ENCODE data around the gene GAS1. TPM values are rescaled to one million over a fixed set of nuclear protein-coding genes. Genes with fewer than 3 reads are reported as not detected.

Gene GAS1
- total RNA-seq, 3 donors from 2014 or later: 2.2 to 57.3 (median 4.2) TPM

DNA sequence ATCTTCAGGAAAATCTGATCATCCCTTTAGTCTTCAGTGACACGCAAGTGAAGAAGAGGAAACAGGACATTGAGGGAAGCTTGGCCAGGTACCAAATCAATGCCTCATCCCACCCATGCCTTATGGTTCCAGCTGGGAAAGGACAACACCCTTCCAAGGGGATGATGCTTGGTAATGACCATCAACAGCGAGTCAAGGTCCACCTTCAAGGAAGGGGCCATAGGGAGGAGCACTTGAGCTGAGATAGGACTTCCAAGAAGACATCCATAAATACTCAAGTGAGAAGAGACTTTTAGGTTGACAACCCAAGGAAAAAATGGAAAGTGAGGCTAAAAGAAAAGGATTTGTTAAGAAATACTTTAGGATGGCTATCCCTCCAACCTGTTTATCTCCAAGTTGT lies 27.1 kb upstream of the GAS1 start:
- ATAC-seq (no peak), DNase-seq (no peak)
- Histone ChIP-seq H3K4me1 (ENCODE audit: low read depth) (no peaks in the 10 kb centered on the region), H3K4me3 (no peak overlapping the region), H3K9me3 (no peaks in the 10 kb centered on the region), H3K36me3 (ENCODE audit: low read depth) (no peaks in the 10 kb centered on the region)
- intact Hi-C loops (cut with DNase I, micrococcal nuclease): no loop called here
- TF ChIP-seq, protein P1, sequence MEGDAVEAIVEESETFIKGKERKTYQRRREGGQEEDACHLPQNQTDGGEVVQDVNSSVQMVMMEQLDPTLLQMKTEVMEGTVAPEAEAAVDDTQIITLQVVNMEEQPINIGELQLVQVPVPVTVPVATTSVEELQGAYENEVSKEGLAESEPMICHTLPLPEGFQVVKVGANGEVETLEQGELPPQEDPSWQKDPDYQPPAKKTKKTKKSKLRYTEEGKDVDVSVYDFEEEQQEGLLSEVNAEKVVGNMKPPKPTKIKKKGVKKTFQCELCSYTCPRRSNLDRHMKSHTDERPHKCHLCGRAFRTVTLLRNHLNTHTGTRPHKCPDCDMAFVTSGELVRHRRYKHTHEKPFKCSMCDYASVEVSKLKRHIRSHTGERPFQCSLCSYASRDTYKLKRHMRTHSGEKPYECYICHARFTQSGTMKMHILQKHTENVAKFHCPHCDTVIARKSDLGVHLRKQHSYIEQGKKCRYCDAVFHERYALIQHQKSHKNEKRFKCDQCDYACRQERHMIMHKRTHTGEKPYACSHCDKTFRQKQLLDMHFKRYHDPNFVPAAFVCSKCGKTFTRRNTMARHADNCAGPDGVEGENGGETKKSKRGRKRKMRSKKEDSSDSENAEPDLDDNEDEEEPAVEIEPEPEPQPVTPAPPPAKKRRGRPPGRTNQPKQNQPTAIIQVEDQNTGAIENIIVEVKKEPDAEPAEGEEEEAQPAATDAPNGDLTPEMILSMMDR (IDR thresholded peaks at IDR 0.05): no peak

DNA sequence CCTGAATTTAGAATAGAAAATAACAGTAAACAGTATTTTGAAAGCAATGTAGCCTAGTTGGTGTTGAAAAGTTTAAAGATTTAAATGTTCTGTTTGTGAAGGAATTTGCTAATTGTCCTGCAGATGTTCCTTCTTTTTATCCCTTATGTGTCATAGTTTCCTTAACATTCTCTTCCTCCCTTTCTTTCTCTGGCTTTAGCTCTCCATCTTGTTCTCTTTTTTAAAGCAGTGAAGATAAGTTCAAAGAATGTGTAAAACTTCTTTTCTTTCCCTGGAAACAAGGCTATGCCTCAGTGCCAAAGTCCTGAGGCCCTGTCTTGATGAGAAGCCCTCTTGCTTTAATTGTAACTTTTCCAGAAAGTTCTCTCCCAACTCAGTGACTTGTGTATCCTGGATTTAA lies 24.4 kb upstream of the GAS1 start:
- Histone ChIP-seq H3K4me1 (ENCODE audit: low read depth) (no peaks in the 10 kb centered on the region), H3K36me3 (ENCODE audit: low read depth) (no peaks in the 10 kb centered on the region), H3K9me3 (no peaks in the 10 kb centered on the region), H3K4me3 (no peak overlapping the region)
- ATAC-seq (no peak), DNase-seq (no peak)
- intact Hi-C loops (cut with DNase I, micrococcal nuclease): no loop called here
- TF ChIP-seq, protein P1 (IDR thresholded peaks at IDR 0.05): no peak

DNA sequence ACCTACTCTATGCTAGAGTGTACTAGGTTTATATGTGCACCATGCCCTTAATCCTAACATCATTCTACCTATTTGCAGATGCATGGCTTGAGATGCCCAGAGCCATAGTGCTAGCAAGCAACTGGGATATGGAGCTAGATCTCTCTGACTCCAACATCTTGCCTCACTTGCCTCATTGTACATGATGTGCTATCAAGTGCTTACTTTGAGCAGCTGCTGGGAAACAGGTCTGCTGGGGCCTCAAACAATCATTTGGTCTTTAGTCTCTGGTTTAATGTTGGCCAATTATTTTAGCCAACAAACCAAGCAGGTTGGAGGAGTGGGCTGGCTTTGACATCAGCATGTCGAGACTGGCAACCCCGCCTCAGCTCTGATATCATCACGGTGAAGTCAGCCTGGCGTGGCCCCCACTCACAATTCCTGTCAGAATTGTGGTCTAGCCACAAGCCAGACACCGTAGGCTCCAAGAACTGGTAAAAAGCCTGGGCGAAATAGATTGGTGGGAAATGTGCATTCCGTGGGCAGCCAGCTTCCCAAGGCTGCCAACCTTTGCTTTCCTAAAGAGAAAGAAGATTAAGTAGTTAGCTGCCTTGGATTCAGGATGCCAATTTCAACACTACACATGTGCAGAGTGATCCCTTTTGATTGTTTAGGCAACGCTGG lies 21.1 kb upstream of the GAS1 start:
- DNase-seq (no peak), ATAC-seq (no peak)
- Histone ChIP-seq H3K4me3 (no peak overlapping the region), H3K9me3 (no peaks in the 10 kb centered on the region), H3K4me1 (ENCODE audit: low read depth) (no peaks in the 10 kb centered on the region), H3K36me3 (ENCODE audit: low read depth) (no peaks in the 10 kb centered on the region)
- TF ChIP-seq, protein P1 (IDR thresholded peaks at IDR 0.05): no peak
- intact Hi-C loops (cut with DNase I, micrococcal nuclease): no loop called here

DNA sequence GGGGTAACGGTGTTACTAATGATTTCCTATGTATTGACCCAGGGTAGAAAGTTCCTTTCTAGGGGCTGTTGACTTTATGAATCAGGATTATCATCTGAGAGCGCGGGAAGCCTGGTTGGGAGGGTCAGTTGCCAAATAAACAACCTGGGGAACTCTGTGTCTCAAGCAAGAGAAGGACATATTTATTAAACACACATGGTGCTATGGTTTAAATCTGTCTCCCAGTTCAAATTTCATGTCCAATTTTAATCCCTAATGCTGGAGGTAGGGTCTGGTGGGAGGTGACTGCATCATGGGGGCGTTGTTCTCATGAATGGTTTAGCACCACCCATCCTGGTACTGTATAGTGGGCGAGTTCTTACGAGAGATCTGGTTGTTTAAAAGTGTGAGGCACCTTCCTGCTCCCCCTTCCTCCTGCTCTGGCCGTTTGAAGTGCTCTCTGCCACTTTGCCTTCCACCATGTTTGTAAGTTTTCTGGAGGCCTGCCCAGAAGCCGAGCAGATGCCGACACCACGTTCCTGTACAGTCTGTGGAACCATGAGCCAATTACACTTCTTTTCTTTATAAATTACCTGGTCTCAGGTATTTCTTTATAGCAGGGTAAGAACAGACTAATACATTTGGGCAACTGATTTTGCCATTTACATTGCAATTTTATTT lies 19.7 kb upstream of the GAS1 start:
- Histone ChIP-seq H3K4me3 (no peak overlapping the region), H3K4me1 (ENCODE audit: low read depth) (no peaks in the 10 kb centered on the region), H3K9me3 (no peaks in the 10 kb centered on the region), H3K36me3 (ENCODE audit: low read depth) (no peaks in the 10 kb centered on the region)
- DNase-seq: no peak
- TF ChIP-seq, protein P1 (IDR thresholded peaks at IDR 0.05): no peak
- intact Hi-C loops (cut with DNase I, micrococcal nuclease): no loop called here
- ATAC-seq: no peak

DNA sequence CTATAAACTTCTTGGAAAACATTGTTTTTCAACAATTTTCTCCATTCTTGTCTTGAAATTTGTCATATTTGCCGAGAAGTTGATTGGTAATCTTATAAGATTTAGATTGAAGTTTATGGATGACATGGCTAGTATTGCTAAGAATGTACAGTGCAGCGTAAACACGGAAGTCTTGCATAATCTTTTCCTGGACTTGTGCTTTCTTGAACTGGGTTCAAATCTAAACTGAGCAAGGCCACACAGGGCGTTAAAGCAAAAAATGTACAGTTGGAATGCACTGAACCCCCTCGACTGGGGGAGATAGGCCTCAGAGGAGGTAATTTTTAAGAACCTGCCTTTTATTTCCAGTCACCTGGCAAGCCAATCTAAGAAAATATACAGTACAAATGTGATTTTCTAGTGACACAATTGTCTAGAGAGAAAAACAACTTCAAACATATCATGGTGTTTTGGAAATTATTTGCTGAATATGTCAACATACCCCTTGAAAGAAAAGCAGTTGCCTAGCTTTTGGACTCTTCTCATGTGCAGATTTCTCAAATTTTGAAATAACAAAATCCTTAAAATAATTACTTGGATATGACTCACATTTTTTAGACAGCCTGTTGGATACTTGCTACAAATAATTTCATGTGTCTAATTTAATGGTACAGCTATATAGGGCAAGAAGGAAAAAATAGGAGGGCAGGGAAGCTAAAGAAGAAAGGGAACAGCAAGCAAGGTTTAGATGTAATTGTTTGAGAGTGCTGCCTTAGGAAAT lies 18.5 kb upstream of the GAS1 start:
- Histone ChIP-seq H3K4me3 (no peak overlapping the region), H3K36me3 (ENCODE audit: low read depth) (no peaks in the 10 kb centered on the region), H3K4me1 (ENCODE audit: low read depth) (no peaks in the 10 kb centered on the region), H3K9me3 (no peaks in the 10 kb centered on the region)
- DNase-seq: no peak
- TF ChIP-seq, protein P1 (IDR thresholded peaks at IDR 0.05): no peak
- intact Hi-C loops (cut with DNase I, micrococcal nuclease): no loop called here
- ATAC-seq: no peak

All from mucosa of descending colon (tissue), 3 donors.